Lung (tissue), 12 donors: ENCODE measurements around the gene MLH1. TPM values are rescaled to one million over a fixed set of nuclear protein-coding genes. Genes with fewer than 3 reads are reported as not detected.

Source experiments
- ATAC-seq: fragments of 200-7000 bp; cut with Tn5 transposase; one replicate; pipeline ENCODE4 v1.9.1; 2020; ENCODE audit warnings: moderate number of reproducible peaks; ENCODE audit not compliant: insufficient read depth, low FRiP score
- DNase-seq, 3 donors: peaks; one replicate each; pipeline ENCODE4 v3.0.0-alpha.2; 2013 to 2017
- H3K27ac ChIP-seq, 2 donors: one replicate each; pipeline ENCODE4 v1.5.1; 2013; ENCODE audit warnings: mild to moderate bottlenecking in 2 of 2, moderate library complexity in 2 of 2, control low read depth in 1 of 2, inconsistent platforms in 1 of 2, low read depth in 1 of 2, low read length in 1 of 2
- H3K27me3 ChIP-seq, 3 donors: one replicate each; pipeline ENCODE4 v1.5.1; 2013; ENCODE audit warnings: low read length in 2 of 3; ENCODE audit not compliant: control insufficient read depth in 3 of 3, insufficient read depth in 3 of 3
- H3K36me3 ChIP-seq, 4 donors: one replicate each; pipeline ENCODE4 v1.5.1; 2013; ENCODE audit warnings: low read length in 4 of 4, mild to moderate bottlenecking in 1 of 4, moderate library complexity in 1 of 4; ENCODE audit not compliant: control insufficient read depth in 4 of 4, insufficient read depth in 4 of 4
- H3K4me1 ChIP-seq, 5 donors: one replicate each; pipeline ENCODE4 v1.5.1; 2013; ENCODE audit warnings: low read length in 5 of 5, mild to moderate bottlenecking in 2 of 5, moderate library complexity in 1 of 5; ENCODE audit not compliant: control insufficient read depth in 5 of 5, insufficient read depth in 5 of 5
- H3K4me3 ChIP-seq: one replicate; pipeline ENCODE4 v1.5.1; 2013; ENCODE audit warnings: mild to moderate bottlenecking, control low read depth, moderate library complexity
- H3K9ac ChIP-seq, 2 donors: one replicate each; pipeline ENCODE4 v1.5.1; 2013; ENCODE audit warnings: low read length in 2 of 2, control low read depth in 1 of 2; ENCODE audit not compliant: insufficient read depth in 1 of 2
- H3K9me3 ChIP-seq, 4 donors: one replicate each; pipeline ENCODE4 v1.5.1; 2013; ENCODE audit warnings: low read length in 3 of 4, mild to moderate bottlenecking in 1 of 4, moderate library complexity in 1 of 4; ENCODE audit not compliant: control insufficient read depth in 4 of 4, insufficient read depth in 3 of 4
- CTCF ChIP-seq: IDR thresholded peaks from 2 replicates; pipeline ENCODE4 v1.5.1; 2012; ENCODE audit warnings: mild to moderate bottlenecking; ENCODE audit errors: control extremely low read depth, extremely low read depth
- WGBS, 2 donors: extraction: QIAGEN DNeasy Blood & Tissue Kit; methylation state at CpG; one replicate each; pipeline ENCODE4 v1.1.7; 2013; 5-methylcytosine and 5-hydroxymethylcytosine counted together
- polyA plus RNA-seq, 2 donors: library from polyadenylated mRNA; stranded (reverse); fragments of 200-250 nt; gene quantifications; one replicate each; pipeline ENCODE4 v1.2.1, GENCODE V29; 2013
- total RNA-seq, 2 donors: library from RNA; depleted of rRNA in 1 of 2; stranded (reverse); fragments of >200 nt in 1 of 2; gene quantifications; one replicate each; pipeline ENCODE4 v1.2.1, GENCODE V29; 2014 to 2021
- donor health status: control.
- donor health status: control.
- donor health status: Bipolar disorder and iron deficiency.
- donor health status: healthy.
- donor health status: DM: yes; HTN: yes; CAD: no.

MLH1 gene
- total and polyA plus RNA-seq, 4 donors, result 14.3 to 66.4 (median 29.8) TPM

GRCh38 chr3:37032961-37033360 lies 39.6 kb downstream of the MLH1 start:
- DNase-seq (peak; percentile 43 to 84 (median 73)), ATAC-seq (peak; percentile 44)
- Histone ChIP-seq H3K4me3 (no peak overlapping the region), H3K27ac (peak overlapping the region in 1 of 2 donors; percentile 40), H3K9me3 (peaks cover 0 to 8% (median 3%) of the 10 kb centered on the region in 4 donors), H3K27me3 (no peaks in the 10 kb centered on the region), H3K9ac (no peak overlapping the region), H3K4me1 (peaks cover 0 to 38% (median 22%) of the 10 kb centered on the region in 5 donors), H3K36me3 (peaks cover 13 to 38% (median 22%) of the 10 kb centered on the region in 4 donors)
- TF ChIP-seq CTCF, result no peak
- 87 to 90% methylated on average over 10 of the region's 10 CpGs for WGBS, 2 donors

- Histone ChIP-seq H3K9ac (no peak overlapping the region), H3K4me3 (no peak overlapping the region), H3K27me3 (no peaks in the 10 kb centered on the region), H3K4me1 (peaks cover 0 to 21% (median 12%) of the 10 kb centered on the region in 5 donors), H3K9me3 (peaks cover 0 to 8% (median 3%) of the 10 kb centered on the region in 4 donors), H3K27ac (no peak overlapping the region), H3K36me3 (peaks cover 15 to 35% (median 23%) of the 10 kb centered on the region in 4 donors)
- ATAC-seq (no peak), DNase-seq (no peak)
- no peak for TF ChIP-seq CTCF
- WGBS, 2 donors, result 95 to 97% methylated on average over 3 of the region's 3 CpGs
Observed at GRCh38 chr3:37037352-37037751, 44.0 kb downstream of the MLH1 start.

GRCh38 chr3:37039161-37039846 lies 46.0 kb downstream of the MLH1 start:
- no peak overlapping the region for H3K27ac ChIP-seq
- WGBS, 2 donors, result 95 to 97% methylated on average over 1 of the region's 1 CpG
- peaks cover 13 to 37% (median 24%) of the 10 kb centered on the region in 4 donors for H3K36me3 ChIP-seq
- H3K9ac ChIP-seq, result no peak overlapping the region
- TF ChIP-seq CTCF, result no peak
- H3K4me3 ChIP-seq, result no peak overlapping the region
- H3K4me1 ChIP-seq, result peaks cover 0 to 11% (median 9%) of the 10 kb centered on the region in 5 donors
- peaks cover 0 to 8% (median 3%) of the 10 kb centered on the region in 4 donors for H3K9me3 ChIP-seq
- no peaks in the 10 kb centered on the region for H3K27me3 ChIP-seq
- ATAC-seq, result no peak
- DNase-seq, result no peak

- Histone ChIP-seq H3K9me3 (peaks cover 0 to 8% (median 3%) of the 10 kb centered on the region in 4 donors), H3K36me3 (peaks cover 13 to 36% (median 25%) of the 10 kb centered on the region in 4 donors), H3K27me3 (no peaks in the 10 kb centered on the region), H3K4me3 (no peak overlapping the region), H3K27ac (no peak overlapping the region), H3K4me1 (peaks cover 0 to 11% (median 9%) of the 10 kb centered on the region in 5 donors), H3K9ac (no peak overlapping the region)
- DNase-seq (no peak), ATAC-seq (no peak)
- 74 to 90% methylated on average over 1 of the region's 1 CpG for WGBS, 2 donors
- TF ChIP-seq CTCF, result no peak
Observed at GRCh38 chr3:37040231-37040630, 46.9 kb downstream of the MLH1 start.
